GM21367 (cell line): Measurements from ENCODE around the gene SLC25A26.
"Not testable (repeated sequence)": the region's sequence is repeated elsewhere in the genome, so short reads cannot be mapped to it uniquely, and the experiment has no call there.

Source experiments
- ATAC-seq: cut with Tn5 transposase; IDR thresholded peaks from one replicate; pipeline ENCODE4 v1.9.1; 2021; ENCODE audit not compliant: unreplicated experiment

The SLC25A26 gene

DNA sequence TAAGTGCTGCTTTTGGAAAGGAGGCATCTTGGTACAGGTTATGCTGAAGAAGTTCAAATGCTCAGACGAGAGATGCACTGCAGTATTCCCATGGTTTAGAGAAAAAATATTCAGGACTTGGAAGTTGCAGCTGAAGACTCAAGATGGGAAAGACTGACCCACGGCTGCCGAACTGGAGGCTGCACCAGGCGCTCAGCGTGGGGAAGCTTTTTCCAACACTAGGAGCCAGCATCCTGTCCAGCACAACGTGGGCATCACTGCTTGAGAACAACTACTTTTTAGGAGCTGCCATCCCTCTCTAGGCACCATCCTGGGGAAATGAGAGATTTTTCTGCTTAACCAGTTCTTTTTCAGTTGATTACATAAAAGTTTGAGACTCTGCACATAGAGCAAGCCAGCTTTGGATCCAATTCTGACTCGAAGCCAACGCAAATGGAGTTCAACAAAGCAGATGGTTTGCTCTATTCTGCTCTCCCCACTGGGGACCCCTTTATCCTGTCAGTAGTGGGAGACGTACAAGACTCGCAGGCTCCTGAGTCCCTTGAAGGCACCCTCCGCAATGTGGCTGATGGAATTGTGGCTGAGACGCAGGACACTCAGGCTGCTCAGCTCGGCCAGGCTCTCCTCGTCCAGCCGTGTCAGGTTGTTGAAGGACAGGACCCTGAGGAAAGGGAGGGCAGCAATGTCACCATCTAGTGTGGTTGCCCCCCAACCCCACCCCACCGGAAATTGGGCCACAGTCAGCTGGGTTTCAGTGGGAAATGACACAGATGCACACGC lies 186.2 kb downstream of the SLC25A26 start:
- no peak for ATAC-seq

DNA sequence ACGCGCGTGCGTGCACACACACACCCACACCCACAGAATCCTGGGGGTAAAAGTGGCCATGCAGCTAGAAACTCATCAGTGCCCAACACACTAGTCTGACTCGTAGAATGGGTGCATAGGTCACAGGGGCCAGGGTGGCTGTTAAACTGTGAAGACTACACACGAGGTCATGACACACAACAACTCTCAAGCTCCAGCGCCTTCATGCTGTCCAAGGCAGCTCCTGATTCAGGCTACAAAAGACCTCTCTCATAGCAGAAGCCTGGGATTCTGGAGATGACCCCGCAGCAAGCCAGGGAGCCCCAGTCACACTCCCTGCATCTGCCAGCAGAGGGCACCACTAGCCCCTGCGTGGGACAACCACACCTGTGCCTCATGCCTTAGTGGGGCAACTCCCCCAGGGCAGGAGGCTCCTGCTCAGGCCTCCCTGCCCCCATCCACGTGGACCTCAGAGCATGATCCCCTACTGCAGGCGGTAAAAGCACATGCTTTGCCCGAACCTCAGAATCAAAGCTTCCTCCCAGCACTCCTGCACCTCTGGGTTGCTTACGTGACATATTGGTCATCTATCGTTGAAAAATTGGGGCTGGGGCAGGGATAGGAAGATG lies 186.9 kb downstream of the SLC25A26 start:
- ATAC-seq, result peak; percentile 85

DNA sequence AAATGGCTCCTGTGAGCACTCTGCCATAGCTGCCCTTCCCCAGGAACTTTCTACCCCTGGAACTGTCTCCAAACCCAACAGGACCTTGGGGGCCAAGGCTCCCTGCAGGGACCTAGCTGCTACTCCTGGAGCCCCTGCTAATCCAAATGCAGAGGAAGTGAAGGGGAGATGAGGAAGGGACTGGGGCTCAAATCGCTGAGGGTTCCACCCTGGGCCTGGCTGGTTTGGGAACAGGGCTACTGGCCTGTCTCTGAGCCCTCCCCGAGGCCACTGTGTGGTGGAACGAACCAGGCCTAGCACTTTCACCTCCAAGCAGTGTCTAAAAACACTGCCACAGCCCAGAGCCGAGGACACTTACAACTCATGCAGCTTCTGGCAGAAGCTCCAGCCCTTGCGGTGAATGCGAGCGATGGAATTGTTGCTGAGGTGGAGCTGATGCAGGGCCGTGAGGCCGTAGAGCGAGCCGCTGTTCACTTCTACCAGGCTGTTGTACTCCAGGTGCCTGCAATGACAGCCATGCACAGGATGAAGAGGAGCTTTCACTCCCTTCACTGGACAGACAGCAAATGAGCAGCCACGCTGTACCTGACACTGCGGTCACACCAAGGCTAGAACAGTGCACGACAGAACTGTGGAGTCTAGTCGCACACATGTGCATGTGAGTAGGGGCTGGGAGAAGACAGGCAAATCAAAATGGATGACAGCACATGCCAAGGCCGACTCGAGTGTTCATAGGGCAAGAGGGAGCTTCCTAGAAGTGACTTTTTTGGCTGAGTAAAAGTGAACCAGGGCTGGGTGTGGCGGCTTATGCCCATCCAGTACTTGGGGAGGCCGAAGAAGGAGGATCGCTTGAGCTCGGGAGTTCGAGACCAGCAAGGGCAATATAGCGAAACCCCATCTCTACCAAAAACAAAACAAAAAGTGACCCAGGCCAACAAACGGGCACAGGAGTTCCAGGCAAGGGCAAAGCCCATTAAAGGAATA lies 189.3 kb downstream of the SLC25A26 start:
- ATAC-seq, result no peak

DNA sequence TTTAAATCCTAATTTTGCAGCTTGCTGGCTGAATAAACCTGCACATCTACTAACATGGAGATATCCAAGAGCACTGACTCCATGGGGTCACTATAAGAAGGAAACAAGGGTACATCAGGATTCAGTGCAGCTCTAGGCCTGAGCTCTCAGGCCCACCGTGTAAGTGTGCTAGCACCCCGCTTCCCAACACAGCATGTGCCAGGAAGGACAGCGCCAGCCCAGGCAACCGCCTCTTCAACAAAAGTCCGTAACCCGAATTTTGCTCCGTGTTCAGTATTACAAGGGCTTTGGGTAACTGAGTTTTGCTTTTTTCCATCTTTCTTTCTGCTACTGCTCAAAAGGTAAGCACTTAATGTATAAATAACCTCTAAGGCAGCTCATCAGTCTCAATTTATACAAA lies 190.2 kb downstream of the SLC25A26 start:
- no peak for ATAC-seq

DNA sequence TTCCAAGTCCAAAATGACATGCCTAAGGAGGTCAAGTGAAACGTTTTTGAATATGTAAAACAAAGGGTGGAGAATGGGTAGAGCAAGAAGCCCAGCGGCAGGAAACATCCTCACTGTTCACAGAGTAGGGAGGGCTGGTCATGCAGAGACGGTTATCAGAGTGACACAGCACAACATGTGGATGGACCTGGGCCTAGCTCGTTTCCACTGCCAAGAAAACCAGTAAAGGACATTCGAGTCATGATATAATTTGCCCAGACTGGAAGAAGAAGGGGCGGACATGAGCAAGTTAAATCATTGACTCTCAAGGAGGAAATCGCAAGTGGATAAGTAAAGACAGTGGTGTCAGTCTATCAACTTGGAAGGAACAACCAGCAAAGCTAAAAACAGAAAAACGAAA lies 190.7 kb downstream of the SLC25A26 start:
- no peak for ATAC-seq

DNA sequence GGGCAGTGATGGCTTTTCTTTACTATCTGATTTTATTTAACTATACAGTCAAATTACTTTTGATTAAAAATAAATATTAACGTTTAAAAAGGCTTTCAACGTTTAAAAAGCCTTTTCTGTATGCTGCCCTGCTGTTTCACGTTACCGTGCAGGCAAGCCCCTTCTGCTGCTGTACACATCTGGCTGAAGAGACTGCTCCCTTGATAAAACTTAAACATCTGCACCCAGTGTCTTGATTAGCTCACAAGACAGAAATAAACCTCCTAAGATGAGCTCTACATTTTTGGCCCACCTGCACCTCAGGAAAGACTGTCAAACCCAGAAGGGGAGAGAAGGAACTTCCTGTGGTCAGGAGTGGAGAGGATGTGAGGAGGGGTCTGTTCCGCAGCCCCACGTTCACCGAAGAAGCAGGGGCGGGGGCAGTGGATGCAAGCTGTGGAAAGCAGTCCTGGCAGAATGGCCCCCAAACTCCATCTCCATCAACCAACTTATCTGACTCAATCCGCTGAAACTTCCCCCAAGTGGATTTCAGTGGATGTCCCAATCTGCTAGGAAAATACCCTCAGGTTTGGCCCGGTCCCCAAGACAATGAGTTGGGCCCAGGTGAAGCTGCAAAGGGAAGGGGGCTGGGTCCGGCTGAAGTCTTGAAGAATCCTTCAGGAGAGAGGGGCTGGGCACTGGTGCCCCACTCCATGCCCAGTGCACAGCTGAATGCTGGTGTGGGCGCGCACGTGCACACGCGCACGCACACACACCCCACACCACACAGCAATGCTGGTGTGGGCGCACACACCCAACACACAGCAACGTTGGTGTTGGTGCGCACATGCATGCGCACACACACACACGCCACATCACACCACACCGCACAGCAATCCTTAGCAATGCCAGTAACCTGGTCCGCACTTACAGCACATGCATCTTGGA lies 191.4 kb downstream of the SLC25A26 start:
- no peak for ATAC-seq

DNA sequence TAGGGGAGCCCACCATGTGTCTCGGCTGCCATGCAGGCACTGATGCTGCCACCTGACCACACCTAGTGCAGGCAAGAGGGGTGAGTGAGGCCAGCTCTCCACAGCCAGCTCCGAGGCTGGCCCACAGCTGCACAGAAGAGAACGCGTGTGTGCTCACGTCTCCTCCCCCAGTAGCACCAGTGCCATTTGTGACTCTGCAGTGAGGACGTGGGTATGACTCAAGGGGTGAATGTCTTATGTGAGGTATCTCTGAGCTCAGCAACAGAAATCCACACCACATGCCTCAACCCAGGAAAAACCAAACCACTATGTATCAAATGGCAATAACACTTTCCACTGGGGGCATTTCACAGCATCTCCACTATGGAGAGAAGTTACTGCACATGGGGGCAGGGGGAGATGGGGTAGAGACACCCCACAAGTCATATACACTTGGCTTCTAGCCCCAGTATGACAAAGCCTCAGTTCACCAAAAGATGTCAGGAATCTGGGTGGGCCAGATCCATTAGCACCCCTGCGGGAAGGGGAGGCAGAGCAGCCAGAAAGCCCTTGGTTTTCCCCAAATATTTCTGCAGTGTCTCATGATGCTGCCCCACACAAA lies 192.4 kb downstream of the SLC25A26 start:
- ATAC-seq, result no peak

DNA sequence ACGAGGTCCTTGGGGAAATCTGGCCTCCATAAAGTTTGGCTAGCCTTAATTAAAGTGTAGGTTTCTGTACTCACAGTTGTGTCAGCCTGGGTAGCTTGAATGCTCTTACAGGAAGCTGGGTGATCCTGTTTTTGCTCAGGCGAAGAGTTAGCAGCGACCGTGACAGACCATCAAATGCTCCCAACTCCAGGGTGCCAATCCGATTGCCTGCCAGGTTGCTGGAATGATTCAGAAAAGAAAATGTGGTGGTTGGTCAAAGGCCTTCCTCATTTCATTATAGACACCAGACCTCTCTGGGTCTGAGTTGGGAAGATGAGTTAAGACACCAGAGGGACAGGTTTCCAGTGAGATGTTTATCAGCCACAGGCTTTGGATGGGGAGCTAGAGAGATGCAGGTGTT lies 194.0 kb downstream of the SLC25A26 start:
- ATAC-seq, result no peak

DNA sequence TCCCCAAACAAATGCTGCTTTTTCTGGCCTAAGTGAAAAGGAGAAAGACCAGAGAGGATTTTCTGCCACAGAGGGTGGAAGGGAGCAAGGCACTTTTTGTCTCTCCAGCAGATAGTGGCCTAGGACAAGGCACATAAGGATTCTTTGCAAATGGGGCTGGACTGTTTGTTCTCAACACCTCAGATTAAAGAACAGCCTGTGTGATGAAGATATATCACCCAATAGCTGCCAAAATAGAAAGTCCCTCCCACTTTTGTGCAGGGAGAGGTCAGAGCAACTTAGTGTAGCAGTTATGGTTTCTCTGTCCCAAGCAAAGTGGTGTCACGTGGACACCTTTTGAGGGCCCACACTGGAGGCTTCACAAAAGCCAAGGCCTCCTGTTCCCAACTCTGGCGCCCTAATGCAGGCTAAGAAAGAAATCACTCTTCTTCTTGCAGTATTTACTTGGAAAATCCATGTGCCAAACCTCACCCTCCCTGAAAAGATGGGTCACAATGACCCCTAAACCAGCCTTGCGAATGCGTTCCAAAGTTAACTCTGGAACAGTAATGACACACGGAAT lies 195.1 kb downstream of the SLC25A26 start:
- no peak for ATAC-seq

DNA sequence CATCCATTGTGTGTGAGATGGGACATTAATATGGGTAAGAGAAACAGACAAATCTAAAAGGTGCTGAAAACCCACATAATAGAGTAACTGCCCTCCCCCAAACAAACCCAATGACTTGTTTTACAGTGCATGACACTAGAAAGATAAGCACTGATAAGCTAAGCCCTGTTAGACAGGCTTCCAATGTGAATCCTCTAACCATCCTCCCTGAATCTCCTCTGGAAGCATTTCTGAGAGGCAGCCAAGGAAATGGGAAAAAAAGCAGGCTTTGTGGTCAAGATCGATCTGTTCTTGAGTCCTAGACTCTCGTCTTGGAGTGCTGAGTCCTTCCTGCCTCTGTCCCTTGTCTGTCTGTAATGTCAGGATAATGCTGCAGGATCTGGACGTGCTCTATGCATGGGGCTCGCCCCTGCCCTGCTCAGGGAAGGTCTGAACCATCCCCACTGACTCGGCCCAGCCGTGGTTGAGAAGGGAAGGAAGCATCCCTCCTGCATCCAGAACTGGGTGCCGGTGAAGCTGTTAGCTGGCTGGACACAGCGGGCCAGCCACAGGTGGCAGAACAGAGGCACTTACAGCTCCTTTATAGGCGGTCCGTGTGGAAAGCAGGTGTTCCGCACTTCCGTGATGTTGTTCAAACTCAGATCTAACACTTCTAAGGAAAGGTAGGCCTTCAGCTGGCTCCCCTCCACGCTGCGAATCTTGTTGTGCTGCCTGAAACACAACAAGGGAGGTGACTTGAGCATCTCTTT lies 195.9 kb downstream of the SLC25A26 start:
- no peak for ATAC-seq

DNA sequence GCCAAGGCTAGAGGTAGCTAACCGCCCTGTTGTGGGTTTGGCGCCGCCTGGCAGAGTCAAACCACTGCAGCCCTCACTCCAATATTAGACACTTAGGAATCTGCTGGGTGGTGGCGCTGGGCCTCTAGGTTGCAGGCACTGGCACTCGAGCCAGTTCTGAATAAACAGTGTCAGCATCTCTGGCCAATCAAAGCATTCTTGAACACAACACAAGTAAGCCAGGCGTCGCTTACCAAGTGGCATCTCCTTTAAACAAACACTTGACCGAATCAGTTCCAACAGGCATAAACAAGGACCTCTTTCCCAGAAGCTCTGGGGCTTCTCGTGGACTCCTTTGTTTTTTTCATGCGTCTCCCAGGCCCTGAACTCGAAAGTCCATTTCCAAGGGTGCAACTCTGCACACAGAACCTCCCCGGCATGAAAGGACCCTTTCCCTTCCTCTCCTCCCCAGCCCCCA lies 197.7 kb downstream of the SLC25A26 start:
- no peak for ATAC-seq

DNA sequence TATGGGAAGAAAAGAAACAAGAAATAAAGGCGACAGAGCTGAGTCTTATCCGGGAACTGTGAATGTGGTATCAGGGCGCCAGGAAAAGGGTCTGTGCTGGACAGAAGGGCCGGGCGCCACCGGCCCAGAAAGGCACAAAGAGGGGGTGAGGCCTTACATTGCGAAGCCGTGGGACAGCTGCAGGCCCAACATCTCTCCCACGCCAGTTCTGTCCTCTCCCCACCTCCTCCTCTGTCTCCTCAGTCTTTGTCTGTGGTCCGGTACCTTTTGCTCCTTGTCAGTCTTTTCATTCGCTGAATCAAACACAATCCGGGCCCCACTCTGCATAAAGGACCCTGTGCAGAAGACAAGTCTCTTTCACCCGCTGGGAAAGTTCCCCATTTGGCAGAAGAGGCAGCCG lies 198.2 kb downstream of the SLC25A26 start:
- ATAC-seq, result no peak

DNA sequence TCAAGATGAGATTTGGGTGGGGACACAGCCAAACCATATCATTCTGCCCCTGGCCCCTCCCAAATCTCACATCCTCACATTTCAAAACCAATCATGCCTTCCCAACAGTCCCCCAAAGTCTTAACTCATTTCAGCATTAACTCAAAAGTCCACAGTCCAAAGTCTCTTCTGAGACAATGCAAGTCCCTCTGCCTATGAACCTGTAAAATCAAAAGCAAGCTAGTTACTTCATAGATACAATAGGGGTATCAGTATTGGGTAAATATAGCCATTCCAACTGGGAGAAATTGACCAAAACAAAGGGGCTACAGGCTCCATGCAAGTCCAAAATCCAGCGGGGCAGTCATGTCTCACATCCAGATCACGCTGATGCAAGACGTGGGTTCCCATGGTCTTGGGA lies 200.3 kb downstream of the SLC25A26 start:
- not testable (repeated sequence) for ATAC-seq

DNA sequence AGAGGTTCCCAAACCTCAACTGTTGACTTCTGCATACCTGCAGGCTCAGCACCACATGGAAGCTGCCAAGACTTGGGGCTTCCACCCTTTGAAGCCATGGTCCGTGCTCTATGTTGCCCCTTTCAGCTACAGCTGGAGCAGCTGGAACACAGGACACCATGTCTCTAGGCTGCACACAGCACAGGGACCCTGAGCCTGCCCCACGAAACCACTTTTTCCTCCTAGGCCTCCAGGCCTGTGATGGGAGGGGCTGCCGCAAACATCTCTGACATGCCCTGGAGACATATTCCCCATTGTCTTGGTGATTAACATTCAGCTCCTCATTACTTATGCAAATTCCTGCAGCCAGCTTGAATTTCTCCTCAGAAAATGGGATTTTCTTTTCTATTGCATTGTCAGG lies 201.1 kb downstream of the SLC25A26 start:
- ATAC-seq, result not testable (repeated sequence)

DNA sequence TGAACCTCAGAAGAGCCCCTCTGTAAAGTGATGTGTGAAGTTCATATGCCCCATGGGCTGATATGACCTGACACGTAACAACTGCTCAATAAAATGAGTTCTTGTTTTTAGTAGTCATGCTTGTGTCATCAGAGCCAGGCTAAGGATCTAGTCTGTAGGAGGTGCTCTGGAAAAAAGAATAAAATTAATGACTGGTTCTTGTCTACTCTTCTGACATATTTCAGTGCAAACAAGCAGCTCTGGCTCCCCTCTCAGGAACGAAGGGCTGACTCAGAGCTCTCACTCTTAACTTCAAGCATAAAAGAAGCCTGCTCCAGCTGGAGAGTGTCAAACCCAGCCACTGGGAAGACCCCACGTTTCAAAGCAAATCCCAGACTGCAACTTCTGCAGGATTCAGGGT lies 203.0 kb downstream of the SLC25A26 start:
- ATAC-seq, result no peak

DNA sequence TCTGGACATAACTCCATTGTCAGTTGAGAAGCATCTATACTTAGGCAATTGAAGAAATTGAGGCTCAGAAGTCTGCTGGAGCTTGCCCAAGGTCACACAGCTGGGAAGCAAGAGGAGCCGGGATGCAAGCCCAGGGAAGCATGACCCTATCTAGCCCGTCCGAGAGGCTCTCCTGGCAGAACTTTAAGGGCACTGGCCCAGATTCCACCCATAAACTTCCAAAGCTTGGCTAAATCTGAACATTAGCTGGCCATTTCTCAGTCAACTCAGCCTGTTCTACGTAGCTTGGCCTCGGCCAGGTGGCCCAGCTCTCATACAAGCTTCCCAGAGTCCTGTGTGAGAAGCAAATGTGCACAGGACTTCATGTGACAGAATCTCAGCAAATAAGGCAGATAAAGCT lies 204.2 kb downstream of the SLC25A26 start:
- no peak for ATAC-seq

DNA sequence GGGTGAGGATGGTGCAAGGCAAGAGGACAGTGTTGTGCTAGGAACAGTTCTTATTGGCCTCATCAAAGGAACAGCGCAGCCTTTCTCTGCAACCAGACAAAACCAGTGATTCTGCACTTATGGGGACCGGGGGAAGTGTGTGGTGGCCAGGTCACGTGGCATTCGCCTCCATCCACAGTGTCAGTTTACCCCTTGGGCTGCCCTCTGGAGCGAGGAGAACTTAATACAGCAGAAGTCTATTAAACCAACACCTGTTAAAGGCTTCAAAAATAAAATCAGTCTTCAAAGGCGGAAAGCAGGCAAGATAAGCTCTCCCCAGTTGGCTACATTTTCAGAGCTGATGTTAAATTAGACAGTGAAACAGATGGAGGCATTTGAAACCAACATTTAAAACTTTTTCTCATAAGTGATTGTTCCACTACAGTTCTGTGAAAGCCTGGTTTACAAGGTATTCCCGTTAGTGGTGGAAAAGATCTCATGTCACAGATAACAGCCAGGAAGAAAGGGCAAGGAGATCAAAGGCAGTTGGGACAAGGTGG lies 204.8 kb downstream of the SLC25A26 start:
- no peak for ATAC-seq

DNA sequence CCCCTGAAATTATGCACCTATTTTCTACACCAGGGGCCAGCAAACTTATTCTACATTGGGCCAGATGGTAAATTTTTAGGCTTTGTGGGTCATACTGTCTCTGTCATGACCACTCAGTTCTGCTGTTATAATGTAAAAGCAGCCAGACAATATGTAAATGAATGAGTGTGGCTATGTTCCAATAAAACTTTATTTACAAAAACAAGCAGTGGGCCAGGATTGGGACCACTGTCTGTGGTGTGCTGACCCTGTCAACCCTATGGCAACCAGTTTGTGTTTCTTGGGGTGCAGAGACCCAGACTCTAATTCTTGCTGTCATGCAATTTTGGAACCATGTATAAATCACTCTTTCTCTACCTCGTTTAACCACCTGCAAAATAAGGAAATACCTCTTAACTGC lies 205.3 kb downstream of the SLC25A26 start:
- no peak for ATAC-seq

DNA sequence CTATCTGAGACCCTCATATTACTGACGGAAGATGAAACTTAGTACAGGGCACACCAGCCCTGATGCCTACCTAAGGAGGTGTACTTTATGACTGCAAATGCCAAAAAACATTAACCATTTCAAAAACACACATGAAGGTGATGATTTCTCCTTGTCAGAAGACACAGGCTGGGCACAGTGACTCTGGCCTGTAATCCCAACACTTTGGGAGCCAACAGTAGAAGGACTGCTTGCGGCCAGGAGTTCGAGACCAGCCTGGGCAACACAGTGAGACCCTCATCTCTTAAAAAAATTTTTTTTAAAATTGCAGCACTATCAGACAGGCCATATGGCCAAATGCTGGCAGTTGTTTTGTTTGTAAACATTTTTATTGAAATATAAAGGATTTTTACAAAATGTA lies 206.6 kb downstream of the SLC25A26 start:
- no peak for ATAC-seq
